ENCODE measurements around the gene PDPK1.
"Not testable (repeated sequence)": the region's sequence is repeated elsewhere in the genome, so short reads cannot be mapped to it uniquely, and the experiment has no call there.

Gene PDPK1

GRCh38 chr16:2577044-2577443 is 39.2 kb downstream of the PDPK1 start:
- not testable (repeated sequence) for H3K27me3 ChIP-seq (ENCODE audit: control insufficient read depth, insufficient read depth, low read length, poor library complexity, severe bottlenecking)
- 98 to 100% methylated on average over 8 of the region's 26 CpGs for WGBS, 2 experiments

GRCh38 chr16:2578905-2579304 is 41.1 kb downstream of the PDPK1 start:
- H3K27ac ChIP-seq (ENCODE audit: insufficient read depth, low read depth, low read length, poor library complexity, severe bottlenecking); H3K4me1 ChIP-seq (ENCODE audit: control insufficient read depth, insufficient read depth, low read length); H3K36me3 ChIP-seq (ENCODE audit: control insufficient read depth, insufficient read depth, low read length); H3K27me3 ChIP-seq (ENCODE audit: control insufficient read depth, insufficient read depth, low read length, poor library complexity, severe bottlenecking); H3K4me3 ChIP-seq (ENCODE audit: insufficient read depth, low read depth, low read length); H3K9me3 ChIP-seq (ENCODE audit: control insufficient read depth, low read length): not testable (repeated sequence)
- WGBS, 2 experiments, result 100% methylated on average over 4 of the region's 12 CpGs; no CpG with 5 or more reads in 1 of the 2 experiments

More at GRCh38 chr16:2577044-2577443, 39.2 kb downstream of the PDPK1 start:
- not testable (repeated sequence) for H3K27ac ChIP-seq (ENCODE audit: insufficient read depth, low read depth, low read length, poor library complexity, severe bottlenecking); H3K4me3 ChIP-seq (ENCODE audit: insufficient read depth, low read depth, low read length); H3K4me1 ChIP-seq (ENCODE audit: control insufficient read depth, insufficient read depth, low read length); H3K9me3 ChIP-seq (ENCODE audit: control insufficient read depth, low read length); H3K36me3 ChIP-seq (ENCODE audit: control insufficient read depth, insufficient read depth, low read length)

- 78 to 80% methylated on average over 2 of the region's 11 CpGs for WGBS, 2 experiments
- H3K4me1 ChIP-seq (ENCODE audit: control insufficient read depth, insufficient read depth, low read length); H3K4me3 ChIP-seq (ENCODE audit: insufficient read depth, low read depth, low read length); H3K36me3 ChIP-seq (ENCODE audit: control insufficient read depth, insufficient read depth, low read length); H3K27me3 ChIP-seq (ENCODE audit: control insufficient read depth, insufficient read depth, low read length, poor library complexity, severe bottlenecking); H3K27ac ChIP-seq (ENCODE audit: insufficient read depth, low read depth, low read length, poor library complexity, severe bottlenecking); H3K9me3 ChIP-seq (ENCODE audit: control insufficient read depth, low read length): not testable (repeated sequence)
These were observed 42.3 kb downstream of the PDPK1 start for GRCh38 chr16:2580143-2580542.

GRCh38 chr16:2580818-2581217 is 43.0 kb downstream of the PDPK1 start:
- not testable (repeated sequence) for H3K4me3 ChIP-seq (ENCODE audit: insufficient read depth, low read depth, low read length); H3K36me3 ChIP-seq (ENCODE audit: control insufficient read depth, insufficient read depth, low read length); H3K4me1 ChIP-seq (ENCODE audit: control insufficient read depth, insufficient read depth, low read length); H3K9me3 ChIP-seq (ENCODE audit: control insufficient read depth, low read length); H3K27ac ChIP-seq (ENCODE audit: insufficient read depth, low read depth, low read length, poor library complexity, severe bottlenecking); H3K27me3 ChIP-seq (ENCODE audit: control insufficient read depth, insufficient read depth, low read length, poor library complexity, severe bottlenecking)
- WGBS, 2 experiments, result no CpG with 5 or more reads among the region's 21 CpGs

- Histone ChIP-seq H3K27me3 (ENCODE audit: control insufficient read depth, insufficient read depth, low read length, poor library complexity, severe bottlenecking) (no peaks in the 10 kb centered on the region), H3K4me3 (ENCODE audit: insufficient read depth, low read depth, low read length) (no peak overlapping the region), H3K4me1 (ENCODE audit: control insufficient read depth, insufficient read depth, low read length) (no peaks in the 10 kb centered on the region), H3K36me3 (ENCODE audit: control insufficient read depth, insufficient read depth, low read length) (peaks cover 4% of the 10 kb centered on the region), H3K9me3 (ENCODE audit: control insufficient read depth, low read length) (no peaks in the 10 kb centered on the region), H3K27ac (ENCODE audit: insufficient read depth, low read depth, low read length, poor library complexity, severe bottlenecking) (no peak overlapping the region)
- WGBS, 2 experiments, result 91 to 94% methylated on average over 22 to 23 of the region's 24 CpGs
These were observed 47.2 kb downstream of the PDPK1 start for GRCh38 chr16:2584729-2585650.

GRCh38 chr16:2585651-2586081 is 47.8 kb downstream of the PDPK1 start:
- Histone ChIP-seq H3K9me3 (ENCODE audit: control insufficient read depth, low read length) (no peaks in the 10 kb centered on the region), H3K4me3 (ENCODE audit: insufficient read depth, low read depth, low read length) (no peak overlapping the region), H3K27me3 (ENCODE audit: control insufficient read depth, insufficient read depth, low read length, poor library complexity, severe bottlenecking) (no peaks in the 10 kb centered on the region), H3K36me3 (ENCODE audit: control insufficient read depth, insufficient read depth, low read length) (peaks cover 4% of the 10 kb centered on the region), H3K27ac (ENCODE audit: insufficient read depth, low read depth, low read length, poor library complexity, severe bottlenecking) (no peak overlapping the region), H3K4me1 (ENCODE audit: control insufficient read depth, insufficient read depth, low read length) (no peaks in the 10 kb centered on the region)
- WGBS, 2 experiments, result 95 to 96% methylated on average over 25 of the region's 25 CpGs

- no peak overlapping the region for H3K27ac ChIP-seq (ENCODE audit: insufficient read depth, low read depth, low read length, poor library complexity, severe bottlenecking)
- H3K27me3 ChIP-seq (ENCODE audit: control insufficient read depth, insufficient read depth, low read length, poor library complexity, severe bottlenecking), result no peaks in the 10 kb centered on the region
- no peaks in the 10 kb centered on the region for H3K9me3 ChIP-seq (ENCODE audit: control insufficient read depth, low read length)
- peaks cover 4% of the 10 kb centered on the region for H3K36me3 ChIP-seq (ENCODE audit: control insufficient read depth, insufficient read depth, low read length)
- 89% methylated on average over 12 of the region's 12 CpGs for WGBS, 2 experiments
- H3K4me3 ChIP-seq (ENCODE audit: insufficient read depth, low read depth, low read length), result no peak overlapping the region
- H3K4me1 ChIP-seq (ENCODE audit: control insufficient read depth, insufficient read depth, low read length), result no peaks in the 10 kb centered on the region
These were observed 48.4 kb downstream of the PDPK1 start for GRCh38 chr16:2586241-2586640.

GRCh38 chr16:2586901-2587480 is 49.2 kb downstream of the PDPK1 start:
- peaks cover 4% of the 10 kb centered on the region for H3K36me3 ChIP-seq (ENCODE audit: control insufficient read depth, insufficient read depth, low read length)
- no peak overlapping the region for H3K4me3 ChIP-seq (ENCODE audit: insufficient read depth, low read depth, low read length)
- H3K4me1 ChIP-seq (ENCODE audit: control insufficient read depth, insufficient read depth, low read length), result no peaks in the 10 kb centered on the region
- H3K27me3 ChIP-seq (ENCODE audit: control insufficient read depth, insufficient read depth, low read length, poor library complexity, severe bottlenecking), result no peaks in the 10 kb centered on the region
- no peaks in the 10 kb centered on the region for H3K9me3 ChIP-seq (ENCODE audit: control insufficient read depth, low read length)
- 95 to 97% methylated on average over 16 of the region's 16 CpGs for WGBS, 2 experiments
- H3K27ac ChIP-seq (ENCODE audit: insufficient read depth, low read depth, low read length, poor library complexity, severe bottlenecking), result no peak overlapping the region

GRCh38 chr16:2587891-2588565 is 50.2 kb downstream of the PDPK1 start:
- no peaks in the 10 kb centered on the region for H3K27me3 ChIP-seq (ENCODE audit: control insufficient read depth, insufficient read depth, low read length, poor library complexity, severe bottlenecking)
- no peaks in the 10 kb centered on the region for H3K9me3 ChIP-seq (ENCODE audit: control insufficient read depth, low read length)
- H3K4me3 ChIP-seq (ENCODE audit: insufficient read depth, low read depth, low read length), result no peak overlapping the region
- no peaks in the 10 kb centered on the region for H3K4me1 ChIP-seq (ENCODE audit: control insufficient read depth, insufficient read depth, low read length)
- H3K36me3 ChIP-seq (ENCODE audit: control insufficient read depth, insufficient read depth, low read length), result peaks cover 4% of the 10 kb centered on the region
- no peak overlapping the region for H3K27ac ChIP-seq (ENCODE audit: insufficient read depth, low read depth, low read length, poor library complexity, severe bottlenecking)
- WGBS, 2 experiments, result 95 to 96% methylated on average over 14 of the region's 14 CpGs
